IPS DF 6.9 (cell line): ENCODE results near the gene NRCAM.

ENCODE experiments used
- DNase-seq: peaks from one replicate; pipeline ENCODE4 v3.0.0-alpha.2; 2013; ENCODE audit warnings: low read depth, low spot score
- H3K27ac ChIP-seq: one replicate; pipeline ENCODE4 v1.5.1; 2013; ENCODE audit warnings: low read length, control low read depth
- H3K27me3 ChIP-seq: 2 replicates; pipeline ENCODE4 v1.6.1; 2013; ENCODE audit warnings: mild to moderate bottlenecking, low read length; ENCODE audit not compliant: control insufficient read depth, insufficient read depth
- H3K36me3 ChIP-seq: 2 replicates; pipeline ENCODE4 v1.6.1; 2013; ENCODE audit warnings: low read length; ENCODE audit not compliant: control insufficient read depth, insufficient read depth
- H3K4me1 ChIP-seq: 2 replicates; pipeline ENCODE4 v1.6.1; 2013; ENCODE audit warnings: low read length; ENCODE audit not compliant: control insufficient read depth, insufficient read depth
- H3K4me3 ChIP-seq: 2 replicates; pipeline ENCODE4 v1.5.1; 2013; ENCODE audit warnings: mild to moderate bottlenecking, low read length
- H3K9me3 ChIP-seq: 2 replicates; pipeline ENCODE4 v1.6.1; 2013; ENCODE audit warnings: low read length, inconsistent platforms; ENCODE audit not compliant: control insufficient read depth, insufficient read depth
- WGBS: extraction: QIAGEN DNeasy Blood & Tissue Kit; methylation state at CpG from one replicate; pipeline ENCODE4 v1.1.7; 2013; ENCODE audit warnings: mixed read lengths, missing lambda C conversion rate; ENCODE audit not compliant: insufficient read length, insufficient coverage; 5-methylcytosine and 5-hydroxymethylcytosine counted together

Gene NRCAM

GRCh38 chr7:108313086-108313485 lies 143.2 kb downstream of the NRCAM start:
- H3K9me3 ChIP-seq = no peaks in the 10 kb centered on the region
- no peaks in the 10 kb centered on the region for H3K4me1 ChIP-seq
- no peak overlapping the region for H3K27ac ChIP-seq
- no peaks in the 10 kb centered on the region for H3K27me3 ChIP-seq
- H3K36me3 ChIP-seq = no peaks in the 10 kb centered on the region
- no peak for DNase-seq
- no peak overlapping the region for H3K4me3 ChIP-seq
- WGBS = no CpG with 5 or more reads among the region's 3 CpGs

- no peak for DNase-seq
- H3K27me3 ChIP-seq = no peaks in the 10 kb centered on the region
- H3K27ac ChIP-seq = no peak overlapping the region
- WGBS = no CpG with 5 or more reads among the region's 3 CpGs
- H3K9me3 ChIP-seq = no peaks in the 10 kb centered on the region
- no peaks in the 10 kb centered on the region; the same call in 1 of the 2 replicates for H3K4me1 ChIP-seq
- H3K4me3 ChIP-seq = no peak overlapping the region
- no peaks in the 10 kb centered on the region for H3K36me3 ChIP-seq
Measured at GRCh38 chr7:108311446-108312168, 144.6 kb downstream of the NRCAM start.

DNA sequence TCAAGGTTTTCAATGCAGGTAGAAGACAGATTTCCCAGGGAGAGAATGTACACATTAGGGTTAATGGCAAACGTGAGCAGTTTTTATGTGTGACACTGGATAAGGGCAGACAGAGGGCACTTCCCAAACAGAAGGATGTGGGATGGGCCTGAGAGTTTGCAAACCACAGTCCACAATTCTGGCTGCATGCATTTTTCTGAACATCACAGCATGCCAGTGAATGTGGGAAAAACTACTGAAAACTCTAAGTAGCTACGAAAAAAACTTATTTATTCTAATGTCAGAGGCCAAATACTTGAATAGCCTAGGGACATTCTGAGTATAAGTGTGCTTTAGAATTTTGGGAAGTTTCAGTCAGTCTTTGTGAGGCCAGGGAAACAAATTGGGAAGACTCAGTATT lies 145.9 kb downstream of the NRCAM start:
- H3K4me3 ChIP-seq = no peak overlapping the region
- no peaks in the 10 kb centered on the region for H3K36me3 ChIP-seq
- no peak overlapping the region for H3K27ac ChIP-seq
- no peaks in the 10 kb centered on the region for H3K9me3 ChIP-seq
- H3K27me3 ChIP-seq = no peaks in the 10 kb centered on the region
- DNase-seq = no peak
- WGBS = no CpG with 5 or more reads among the region's 2 CpGs
- no peaks in the 10 kb centered on the region; the same call in 1 of the 2 replicates for H3K4me1 ChIP-seq

DNA sequence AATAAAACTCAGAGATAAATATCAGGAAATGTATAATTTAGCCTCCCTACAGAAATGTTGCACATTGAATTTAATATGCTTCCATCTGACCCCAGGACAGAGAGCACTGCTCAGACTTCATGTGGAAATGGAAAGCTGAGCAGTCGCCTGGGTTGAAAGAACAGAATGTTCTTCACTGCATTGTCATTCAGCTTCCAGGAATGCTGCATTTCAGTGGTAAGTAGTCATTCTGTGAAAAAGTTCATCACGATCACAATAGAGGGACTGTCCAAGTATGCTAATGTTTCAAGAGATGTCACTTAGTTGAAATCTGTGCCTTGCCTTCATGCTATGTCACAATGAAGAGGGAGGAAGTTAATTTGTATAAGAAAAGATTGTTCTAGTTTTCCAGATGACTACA lies 147.3 kb downstream of the NRCAM start:
- Histone ChIP-seq H3K9me3 (no peaks in the 10 kb centered on the region), H3K27me3 (no peaks in the 10 kb centered on the region), H3K4me1 (no peaks in the 10 kb centered on the region; the same call in 1 of the 2 replicates), H3K27ac (no peak overlapping the region), H3K36me3 (no peaks in the 10 kb centered on the region), H3K4me3 (no peak overlapping the region)
- no peak for DNase-seq
- WGBS = no CpG with 5 or more reads among the region's 2 CpGs

GRCh38 chr7:108308276-108308675 lies 148.0 kb downstream of the NRCAM start:
- Histone ChIP-seq H3K27me3 (no peaks in the 10 kb centered on the region), H3K9me3 (no peaks in the 10 kb centered on the region), H3K36me3 (no peaks in the 10 kb centered on the region), H3K27ac (no peak overlapping the region), H3K4me1 (no peaks in the 10 kb centered on the region; the same call in 1 of the 2 replicates), H3K4me3 (no peak overlapping the region)
- WGBS = no CpG with 5 or more reads among the region's 3 CpGs
- no peak for DNase-seq

- no peaks in the 10 kb centered on the region for H3K9me3 ChIP-seq
- no peaks in the 10 kb centered on the region for H3K36me3 ChIP-seq
- H3K4me3 ChIP-seq = no peak overlapping the region
- no peak overlapping the region for H3K27ac ChIP-seq
- H3K27me3 ChIP-seq = no peaks in the 10 kb centered on the region
- DNase-seq = no peak
- WGBS = no CpG with 5 or more reads among the region's 2 CpGs
- no peaks in the 10 kb centered on the region; the same call in 1 of the 2 replicates for H3K4me1 ChIP-seq
Measured at GRCh38 chr7:108307595-108307994, 148.6 kb downstream of the NRCAM start.

DNA sequence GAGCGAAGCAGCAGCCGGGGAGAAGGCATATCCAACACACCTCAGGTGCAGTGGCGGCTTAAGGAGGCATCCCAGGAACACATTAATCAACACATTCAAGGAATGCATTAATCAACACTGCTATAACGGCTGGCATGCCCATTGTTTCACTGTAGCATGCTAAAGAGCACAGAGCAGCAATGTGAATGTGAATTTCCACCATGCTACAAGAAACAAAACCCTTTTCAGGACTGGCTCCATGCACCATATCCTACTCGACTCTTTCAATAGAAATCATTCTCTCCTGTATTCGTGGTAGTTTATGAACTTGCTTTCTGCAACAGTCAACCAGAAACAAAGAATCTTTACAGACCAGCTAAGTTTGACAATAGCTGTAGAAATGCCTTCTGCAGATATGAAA lies 149.0 kb downstream of the NRCAM start:
- Histone ChIP-seq H3K4me1 (no peaks in the 10 kb centered on the region; the same call in 1 of the 2 replicates), H3K4me3 (no peak overlapping the region), H3K36me3 (no peaks in the 10 kb centered on the region), H3K27me3 (no peaks in the 10 kb centered on the region), H3K9me3 (no peaks in the 10 kb centered on the region), H3K27ac (no peak overlapping the region)
- no peak for DNase-seq
- WGBS = no CpG with 5 or more reads among the region's 6 CpGs

GRCh38 chr7:108303332-108303731 lies 152.9 kb downstream of the NRCAM start:
- WGBS = no CpG with 5 or more reads among the region's 3 CpGs
- H3K27ac ChIP-seq = no peak overlapping the region
- H3K4me3 ChIP-seq = no peak overlapping the region
- H3K9me3 ChIP-seq = no peaks in the 10 kb centered on the region
- no peaks in the 10 kb centered on the region; the same call in 1 of the 2 replicates for H3K4me1 ChIP-seq
- no peaks in the 10 kb centered on the region for H3K36me3 ChIP-seq
- no peak for DNase-seq
- no peaks in the 10 kb centered on the region for H3K27me3 ChIP-seq

DNA sequence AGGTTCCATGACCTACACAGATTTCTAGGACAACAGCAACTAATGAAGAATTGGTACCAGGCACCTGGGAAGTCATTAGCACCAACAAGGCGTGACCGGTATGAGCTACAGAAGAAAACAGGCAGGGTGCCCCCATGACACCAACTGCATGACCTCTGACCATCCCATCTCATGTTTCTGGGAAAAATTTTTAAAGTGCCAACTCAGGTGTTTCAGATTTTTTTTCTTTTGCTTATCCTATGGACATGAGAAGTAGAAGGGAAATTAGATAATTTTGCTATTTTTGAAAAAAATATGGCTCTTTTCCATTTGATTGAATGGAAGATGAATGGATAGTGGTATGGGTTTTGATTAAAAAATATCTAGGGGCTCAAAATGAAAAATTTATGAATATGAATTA lies 154.8 kb downstream of the NRCAM start:
- H3K9me3 ChIP-seq = no peaks in the 10 kb centered on the region
- no peak for DNase-seq
- H3K27ac ChIP-seq = no peak overlapping the region
- H3K36me3 ChIP-seq = no peaks in the 10 kb centered on the region
- H3K4me3 ChIP-seq = no peak overlapping the region
- no peaks in the 10 kb centered on the region for H3K27me3 ChIP-seq
- no CpG with 5 or more reads among the region's 2 CpGs for WGBS
- no peaks in the 10 kb centered on the region for H3K4me1 ChIP-seq

GRCh38 chr7:108299251-108299973 lies 156.8 kb downstream of the NRCAM start:
- no peak for DNase-seq
- Histone ChIP-seq H3K4me1 (no peaks in the 10 kb centered on the region), H3K27me3 (no peaks in the 10 kb centered on the region), H3K36me3 (no peaks in the 10 kb centered on the region), H3K4me3 (no peak overlapping the region), H3K9me3 (no peaks in the 10 kb centered on the region), H3K27ac (no peak overlapping the region)
- no CpG with 5 or more reads among the region's 8 CpGs for WGBS
